GM19328 (cell line): ENCODE data around the gene ANO9.

Source experiments
- ATAC-seq: cut with Tn5 transposase; IDR thresholded peaks from one replicate; pipeline ENCODE4 v1.9.1; 2021; ENCODE audit warnings: mild to moderate bottlenecking, moderate library complexity; ENCODE audit not compliant: unreplicated experiment

The ANO9 gene

DNA sequence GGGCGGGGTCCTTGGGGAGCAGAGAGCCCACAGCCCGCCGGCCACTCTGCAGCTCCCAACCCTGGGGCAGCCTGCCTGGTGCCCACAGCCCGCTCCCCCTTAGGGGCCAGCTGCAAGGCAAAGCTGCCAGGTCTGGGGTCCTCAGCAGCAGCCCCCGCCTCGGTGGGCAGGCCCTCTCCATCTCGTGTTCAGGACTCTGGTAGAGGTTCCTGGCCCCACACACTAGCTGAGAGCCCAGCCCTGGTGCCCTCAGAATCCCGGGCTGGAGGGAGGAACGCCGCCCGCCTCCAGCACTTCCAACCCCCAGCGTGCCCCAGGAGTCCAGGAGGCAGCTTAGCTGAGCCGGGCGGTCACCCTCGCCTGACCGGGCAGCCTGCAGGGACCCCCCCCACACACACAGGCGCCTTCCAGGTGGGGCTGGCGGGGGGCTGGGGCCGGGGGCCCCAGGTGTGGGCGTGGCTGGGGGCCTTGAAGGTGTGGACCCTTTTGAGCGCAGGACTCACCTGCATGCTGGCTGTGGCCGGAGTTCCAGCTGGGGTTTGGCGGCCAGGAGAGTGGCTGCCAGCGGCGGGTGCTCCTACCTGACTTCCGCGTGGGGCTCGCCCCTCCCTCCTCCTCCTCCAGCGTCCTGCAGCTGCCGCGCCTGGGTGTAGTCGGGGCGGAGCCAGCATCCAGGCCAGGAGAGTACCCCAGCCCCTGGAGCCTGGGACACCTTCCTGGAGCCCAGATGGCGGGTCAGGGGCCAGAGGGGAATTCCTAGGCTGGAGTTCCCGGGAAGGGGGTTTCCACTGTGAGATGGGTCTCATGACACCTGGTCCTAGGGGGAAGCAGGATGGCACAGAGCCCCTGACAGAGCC, at the start of gene ANO9:
TSS of gene ANO9 (minus strand) at position 594 of the 857 bp plus-strand sequence. CDS start at position 509, 85 bp downstream.
- ATAC-seq, result no peak

- ATAC-seq, result no peak
These were observed 49.5 kb upstream of the ANO9 start for GRCh38 chr11:491358-491757.

GRCh38 chr11:490930-491260, 49.1 kb upstream of the ANO9 start:
- ATAC-seq, result no peak

DNA sequence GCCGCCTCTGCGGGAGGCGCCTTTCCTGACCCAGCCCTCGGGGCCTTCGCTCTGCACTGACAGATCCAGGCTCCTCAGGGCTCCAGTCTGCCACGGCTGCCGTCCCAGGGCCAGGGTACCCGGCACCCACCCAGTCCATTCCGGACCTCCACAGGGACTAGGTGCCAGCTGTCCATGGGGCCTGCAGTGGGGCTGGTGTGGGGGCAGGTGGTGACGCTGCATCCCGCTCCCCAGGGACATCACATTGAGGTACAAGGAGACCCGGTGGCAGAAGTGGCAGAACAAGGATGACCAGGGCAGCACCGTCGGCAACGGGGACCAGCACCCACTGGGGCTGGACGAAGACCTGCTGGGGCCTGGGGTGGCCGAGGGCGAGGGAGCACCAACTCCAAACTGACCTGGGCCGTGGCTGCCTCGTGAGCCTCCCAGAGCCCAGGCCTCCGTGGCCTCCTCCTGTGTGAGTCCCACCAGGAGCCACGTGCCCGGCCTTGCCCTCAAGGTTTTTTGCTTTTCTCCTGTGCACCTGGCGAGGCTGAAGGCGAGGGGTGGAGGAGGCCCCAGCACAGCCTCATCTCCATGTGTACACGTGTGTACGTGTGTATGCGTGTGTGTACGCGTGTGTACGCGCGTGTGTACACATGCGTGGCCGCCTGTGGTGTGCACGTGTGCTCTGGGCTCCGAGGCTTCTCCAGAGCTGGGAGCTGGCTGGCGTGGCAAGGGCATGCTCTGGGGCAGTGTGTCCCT, 48.5 kb upstream of the ANO9 start:
- ATAC-seq, result no peak

- ATAC-seq, result no peak
These were observed 47.9 kb upstream of the ANO9 start for GRCh38 chr11:489610-490185.

DNA sequence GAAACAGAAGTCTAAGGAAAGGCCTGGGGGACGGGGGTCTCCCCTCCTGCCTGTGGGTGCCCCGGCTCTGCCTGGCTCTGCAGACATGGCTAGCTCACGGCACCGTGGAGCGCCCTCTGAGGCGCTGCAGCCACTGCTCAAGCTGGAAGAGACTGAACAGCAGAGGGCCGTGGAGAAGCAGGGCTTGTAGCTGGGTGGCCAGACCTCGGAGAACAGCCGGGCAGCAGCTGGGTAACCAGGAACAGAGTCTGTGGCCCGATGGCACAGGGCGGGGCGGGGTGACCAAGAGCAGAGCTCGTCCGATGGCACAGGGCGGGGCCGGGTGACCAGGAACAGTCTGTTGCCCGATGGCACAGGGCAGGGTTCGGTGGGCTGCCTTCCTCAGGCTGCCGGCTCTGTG, 47.2 kb upstream of the ANO9 start:
- no peak for ATAC-seq

- no peak for ATAC-seq
These were observed 46.8 kb upstream of the ANO9 start for GRCh38 chr11:488579-488978.

GRCh38 chr11:488062-488461, 46.3 kb upstream of the ANO9 start:
- ATAC-seq, result no peak

DNA sequence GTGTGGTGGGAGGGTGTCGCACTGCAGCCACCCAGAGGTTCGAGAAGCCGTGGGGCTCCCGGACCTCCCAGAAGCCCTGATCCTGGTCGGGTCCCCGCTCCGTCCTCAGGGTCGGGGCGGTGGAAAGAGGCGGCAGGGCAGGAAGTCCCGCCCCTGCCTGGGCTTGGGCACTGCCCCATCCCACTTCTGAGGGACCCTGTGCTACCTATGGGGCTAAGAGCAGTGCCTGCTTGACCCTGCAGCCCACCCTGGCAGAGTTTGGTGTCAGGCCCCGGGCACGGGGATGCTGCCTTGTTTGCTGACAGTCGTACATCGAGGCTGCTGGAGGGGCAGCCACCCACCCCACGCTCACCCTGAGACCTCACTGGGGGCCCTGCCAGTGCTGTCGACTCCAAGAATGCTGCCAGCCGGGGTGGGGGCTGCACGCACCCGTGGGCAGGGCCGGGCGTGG, 45.8 kb upstream of the ANO9 start:
- ATAC-seq, result no peak

GRCh38 chr11:486189-486588, 44.4 kb upstream of the ANO9 start:
- ATAC-seq, result no peak

DNA sequence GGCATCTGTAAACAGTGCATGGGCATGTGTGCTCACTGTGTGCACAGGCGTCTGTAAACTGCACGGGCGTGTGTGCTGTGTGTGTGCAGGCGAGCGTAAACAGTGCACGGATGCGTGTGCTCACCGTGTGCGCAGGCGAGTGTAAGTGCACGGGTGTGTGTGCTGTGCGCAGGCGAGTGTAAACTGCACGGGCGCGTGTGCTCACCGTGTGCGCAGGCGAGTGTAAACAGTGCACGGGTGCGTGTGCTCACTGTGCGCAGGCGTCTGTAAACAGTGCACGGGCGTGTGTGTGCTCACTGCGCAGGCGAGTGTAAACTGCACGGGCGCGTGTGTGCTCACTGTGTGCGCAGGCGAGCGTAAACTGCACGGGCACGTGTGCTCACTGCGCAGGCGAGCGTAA, 42.8 kb upstream of the ANO9 start:
- ATAC-seq, result no peak

DNA sequence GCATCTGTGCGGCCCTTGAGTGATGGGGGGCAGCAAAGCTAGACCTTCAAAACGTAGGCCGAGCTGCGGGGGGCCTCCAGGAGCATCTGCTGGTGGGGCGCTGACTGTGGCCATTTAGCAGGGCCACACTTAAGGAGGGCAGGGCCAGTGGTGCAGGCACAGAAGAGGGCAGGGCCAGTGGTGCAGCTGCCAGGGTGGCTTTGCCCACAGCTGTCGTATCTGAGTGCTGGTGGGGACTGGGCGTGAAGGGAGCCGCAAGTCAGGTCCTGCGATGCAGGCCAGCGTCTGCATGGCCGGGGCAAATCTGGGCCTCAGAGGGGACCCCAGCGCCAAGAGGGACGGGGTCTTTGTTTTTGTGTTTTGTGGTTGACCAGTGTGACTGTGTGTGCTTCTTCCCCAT, 37.5 kb upstream of the ANO9 start:
- ATAC-seq, result no peak

DNA sequence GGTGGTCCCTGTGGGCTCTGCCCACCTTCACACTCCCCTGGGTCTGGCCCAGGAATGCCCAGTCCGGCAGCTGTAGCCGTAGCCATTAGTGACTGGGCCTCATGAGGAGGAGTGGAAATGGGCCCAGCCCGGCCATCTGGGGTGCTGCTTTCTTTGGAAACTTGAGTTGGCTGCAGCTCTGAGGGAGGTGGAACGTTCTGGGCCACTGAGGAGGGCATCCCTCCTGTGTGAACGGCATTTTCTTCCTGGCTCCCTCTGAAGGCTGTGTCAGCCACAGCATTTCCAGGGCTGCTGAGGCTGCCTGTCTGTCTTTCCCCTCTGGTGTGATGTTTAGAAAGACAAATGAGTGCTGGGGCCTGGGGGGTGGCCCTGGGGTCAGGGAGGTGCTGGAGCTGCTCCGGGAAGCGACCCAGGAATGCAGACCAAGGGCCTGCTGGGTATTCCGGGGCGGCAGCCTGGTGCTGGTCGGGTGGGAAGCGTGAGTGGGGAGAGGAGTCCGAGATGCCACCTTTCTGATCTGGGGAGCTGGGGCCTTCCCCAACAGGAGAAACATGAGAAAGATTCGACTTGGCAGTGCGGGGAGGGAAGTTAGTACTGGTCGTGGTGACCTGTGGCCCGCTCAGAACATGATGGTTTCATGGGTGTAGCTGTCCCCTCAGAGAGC, 35.4 kb upstream of the ANO9 start:
- ATAC-seq, result no peak

DNA sequence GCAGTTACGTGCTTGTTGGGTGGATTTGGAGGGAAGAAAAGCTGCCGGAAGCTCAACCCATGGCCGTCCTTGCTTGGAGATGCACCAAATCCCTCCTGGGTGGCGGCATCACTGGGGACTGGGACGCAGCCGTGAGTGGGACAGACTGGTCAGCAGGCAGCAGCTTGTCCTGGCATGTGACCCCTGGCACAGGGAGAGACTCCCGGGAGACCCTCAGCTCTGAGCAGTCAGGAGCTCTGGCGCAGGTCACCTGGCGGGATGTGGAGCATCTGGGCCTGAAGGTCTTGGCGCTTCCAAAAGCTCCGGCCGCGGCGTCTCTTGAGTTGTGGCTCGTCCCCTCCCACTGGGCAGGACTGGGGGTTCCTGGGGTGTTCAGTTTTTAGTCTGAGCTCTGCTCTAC, 34.6 kb upstream of the ANO9 start:
- ATAC-seq, result no peak

DNA sequence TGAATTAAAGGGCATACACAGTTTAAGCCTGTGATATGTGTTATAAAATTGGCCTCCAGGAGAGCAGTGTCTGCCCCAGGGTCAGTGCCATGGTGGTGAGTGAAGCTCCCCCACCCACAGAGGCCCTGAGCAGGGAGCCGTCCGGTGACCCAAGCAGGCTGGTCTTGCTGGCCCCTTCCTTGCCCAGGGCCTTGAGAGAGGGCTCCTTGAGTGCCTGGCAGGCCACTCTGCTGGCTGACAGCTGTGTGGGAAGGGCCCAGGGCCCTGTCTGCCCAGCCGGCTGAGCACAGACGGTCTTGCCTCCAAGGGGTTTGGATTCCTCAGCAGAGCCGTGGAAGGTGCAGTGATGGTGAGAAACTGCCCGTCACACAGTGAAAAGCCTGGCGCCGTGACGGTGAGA, 34.1 kb upstream of the ANO9 start:
- no peak for ATAC-seq

DNA sequence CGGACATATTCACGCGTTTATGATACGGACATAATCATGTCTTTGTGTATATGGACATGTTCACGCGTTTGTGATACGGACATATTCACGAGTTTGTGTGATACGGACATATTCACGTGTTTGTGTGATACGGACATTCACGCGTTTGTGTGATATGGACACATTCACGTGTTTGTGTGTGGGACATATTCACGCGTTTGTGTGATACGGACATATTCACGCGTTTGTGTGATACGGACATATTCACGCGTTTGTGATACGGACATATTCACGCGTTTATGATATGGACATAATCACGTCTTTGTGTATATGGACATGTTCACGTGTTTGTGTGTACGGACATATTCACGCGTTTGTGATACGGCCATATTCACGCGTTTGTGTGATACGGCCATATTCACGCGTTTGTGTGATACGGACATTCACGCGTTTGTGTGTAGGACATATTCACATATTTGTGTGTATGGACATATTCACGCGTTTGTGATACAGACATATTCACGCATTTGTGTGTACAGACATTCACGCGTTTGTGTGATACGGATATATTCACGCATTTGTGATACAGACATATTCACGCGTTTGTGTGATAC, 33.2 kb upstream of the ANO9 start:
- ATAC-seq, result no peak

GRCh38 chr11:473962-474785, 32.4 kb upstream of the ANO9 start:
- no peak for ATAC-seq

GRCh38 chr11:473415-473814, 31.6 kb upstream of the ANO9 start:
- no peak for ATAC-seq

- ATAC-seq, result no peak
These were observed 31.0 kb upstream of the ANO9 start for GRCh38 chr11:472816-473215.

GRCh38 chr11:472272-472671, 30.5 kb upstream of the ANO9 start:
- ATAC-seq, result no peak
